Fibroblast of skin of scalp (primary cell): ENCODE data around the gene VSIG8.

Experiments used
- DNase-seq: peaks from one replicate; pipeline ENCODE4 v3.0.0-alpha.2; 2013

Gene VSIG8

GRCh38 chr1:159855709-159856108, 6.7 kb downstream of the VSIG8 start:
- DNase-seq = no peak

- peak; percentile 81 for DNase-seq
These were observed 7.7 kb downstream of the VSIG8 start for GRCh38 chr1:159854693-159855192.

DNA sequence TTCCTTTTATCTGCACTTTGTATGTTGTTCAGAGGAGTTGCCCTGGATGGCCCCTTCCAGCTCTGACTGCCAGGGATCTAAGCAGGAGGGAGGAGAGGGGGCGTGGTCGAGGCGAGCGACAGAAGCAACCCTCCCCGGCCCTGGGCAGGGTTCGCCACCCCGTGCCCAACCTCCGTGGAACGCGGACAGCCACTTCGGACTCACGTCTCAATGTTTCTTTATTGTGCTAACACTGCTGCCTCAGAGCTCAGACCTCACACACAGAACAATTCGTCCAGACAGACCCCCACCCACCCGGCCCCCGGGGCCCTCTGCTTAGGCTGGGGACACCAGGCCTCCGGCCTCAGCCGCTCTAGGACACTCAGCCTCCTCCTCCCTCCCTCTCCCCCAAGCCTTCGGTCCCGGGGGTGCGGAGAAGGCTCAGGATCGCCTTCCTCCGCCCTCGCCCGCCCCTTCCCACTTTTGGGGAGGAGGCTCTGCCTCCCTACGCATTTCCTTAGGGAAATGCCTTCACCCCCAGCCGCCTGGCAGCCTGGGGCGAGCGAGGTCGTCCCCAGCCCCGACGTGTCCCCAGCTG, 8.3 kb downstream of the VSIG8 start:
- peak; percentile 46 for DNase-seq

DNA sequence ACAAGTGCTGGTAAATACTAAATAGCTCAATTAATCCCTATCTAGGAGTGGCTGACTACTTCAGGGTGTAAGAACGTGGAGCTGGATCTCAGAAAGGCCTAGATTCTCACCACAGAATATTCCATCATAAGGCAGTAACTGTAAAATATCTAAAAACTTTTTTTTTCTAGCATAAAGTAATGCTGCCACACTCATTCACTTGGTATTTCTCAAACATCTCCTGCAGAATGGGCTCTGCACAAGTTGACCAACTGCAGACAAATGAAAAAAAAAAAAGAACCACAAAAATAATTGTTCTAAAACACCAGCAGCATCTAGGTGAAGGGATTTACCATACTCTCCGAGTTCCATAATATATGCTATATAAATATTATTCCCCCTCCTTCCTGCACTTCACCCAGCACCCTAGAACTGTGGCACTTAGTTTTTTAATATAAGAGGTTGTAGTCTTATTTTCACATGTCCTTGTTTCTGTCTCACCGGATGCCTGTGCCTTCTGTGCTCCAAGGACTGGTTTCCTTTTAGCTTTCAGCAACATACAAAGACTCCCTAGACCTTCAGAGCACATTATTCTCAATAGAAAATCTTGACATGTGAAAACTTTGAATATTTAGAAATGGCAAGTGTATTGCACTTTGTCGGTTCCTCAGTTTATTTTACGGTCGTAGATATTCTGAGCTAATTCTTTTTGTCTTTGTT, 8.9 kb downstream of the VSIG8 start:
- DNase-seq = peak; percentile 69

GRCh38 chr1:159851407-159851806, 11.1 kb downstream of the VSIG8 start:
- DNase-seq = no peak

DNA sequence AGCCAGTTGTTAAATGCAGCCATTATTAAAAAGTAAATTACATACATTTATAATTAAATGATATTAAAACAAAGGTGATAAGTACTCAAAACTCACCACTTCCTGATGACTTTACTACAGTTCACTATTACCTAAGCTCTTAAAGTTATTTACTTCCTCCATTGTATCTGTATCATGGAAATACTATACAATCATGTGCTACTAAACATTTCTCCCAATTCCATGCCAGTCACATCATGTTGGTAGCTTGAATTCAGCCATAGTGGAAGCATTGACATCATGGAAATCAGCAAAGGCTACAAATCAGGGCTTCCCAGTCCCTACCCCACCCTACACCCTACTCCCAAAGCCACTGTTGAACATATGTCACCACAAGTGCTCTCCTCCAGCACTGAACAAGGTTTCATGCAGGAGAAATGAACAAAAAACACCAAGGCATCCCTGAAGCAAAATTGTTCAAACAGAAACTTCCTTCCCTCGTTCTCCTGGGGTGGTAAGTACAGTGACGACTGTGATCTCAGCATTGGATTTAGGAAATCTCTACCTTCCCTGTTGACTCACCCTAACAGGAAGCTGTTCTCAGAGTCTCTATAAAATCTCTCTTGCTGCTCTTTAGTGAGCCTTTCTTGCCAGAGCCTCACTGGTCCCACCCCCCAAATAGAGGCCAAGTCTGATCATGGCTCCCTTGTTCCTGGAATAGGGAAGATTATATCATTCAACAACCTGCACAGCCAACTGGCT, 12.7 kb downstream of the VSIG8 start:
- peak; percentile 42 for DNase-seq

DNA sequence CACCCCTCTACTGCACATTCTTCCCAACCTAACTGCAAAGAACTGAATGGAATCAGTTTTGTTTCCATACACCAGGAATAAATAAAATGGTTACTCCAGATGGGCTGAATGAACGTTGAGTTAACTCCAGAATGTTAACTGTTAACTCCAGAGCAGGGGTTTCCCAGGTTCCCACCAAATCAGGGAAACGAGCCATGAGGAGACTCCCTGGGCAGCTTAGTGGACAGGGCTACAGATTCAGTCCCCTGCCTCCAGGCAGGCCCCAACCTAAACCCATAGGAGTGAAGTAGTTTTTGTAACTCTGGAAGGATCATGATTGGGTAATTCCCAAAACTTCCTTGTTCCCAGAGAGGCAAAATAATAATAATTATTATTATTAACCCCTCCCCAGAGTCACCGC, 14.1 kb downstream of the VSIG8 start:
- no peak for DNase-seq

GRCh38 chr1:159847231-159847630, 15.2 kb downstream of the VSIG8 start:
- DNase-seq = no peak

GRCh38 chr1:159845751-159846629, 16.5 kb downstream of the VSIG8 start:
- no peak for DNase-seq

DNA sequence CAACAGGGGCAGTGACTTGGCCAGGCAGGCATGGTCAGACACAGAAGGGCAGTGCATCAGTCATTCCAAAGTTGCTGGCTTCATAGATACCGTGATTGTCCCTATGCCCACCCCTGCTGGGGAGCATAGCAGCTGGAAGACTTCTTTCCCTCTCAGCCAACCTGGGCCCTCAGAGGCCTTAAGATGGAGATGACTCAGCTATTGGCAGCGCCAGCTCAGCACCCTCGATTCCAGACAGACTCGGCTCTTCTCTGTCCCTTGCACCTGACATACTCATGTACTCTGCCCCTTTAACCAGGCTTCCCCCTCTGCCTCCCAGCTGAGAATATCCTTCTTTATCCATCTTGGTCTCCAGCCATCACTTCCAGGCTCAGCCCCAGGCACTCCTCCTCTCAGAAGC, 19.0 kb downstream of the VSIG8 start:
- DNase-seq = no peak

DNA sequence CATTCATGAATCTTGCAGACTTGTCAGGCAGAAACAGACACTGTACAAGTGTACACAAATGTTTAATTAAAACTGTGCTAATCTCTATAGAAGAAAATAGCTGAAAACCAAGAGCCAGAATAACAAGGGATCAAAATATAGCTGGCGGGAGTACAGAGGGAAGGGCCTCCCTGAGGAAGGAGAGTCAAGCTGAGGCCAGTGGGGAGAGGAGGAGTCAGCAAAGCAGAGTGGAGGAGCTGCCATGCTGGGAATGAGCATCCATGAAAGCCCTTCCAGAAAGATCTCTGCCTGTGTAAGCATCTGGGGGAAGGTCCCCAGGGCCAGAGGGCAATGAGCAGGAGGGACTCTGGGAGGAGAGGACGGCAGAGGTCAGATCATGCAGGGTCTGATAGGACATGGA, 20.7 kb downstream of the VSIG8 start:
- DNase-seq = no peak

DNA sequence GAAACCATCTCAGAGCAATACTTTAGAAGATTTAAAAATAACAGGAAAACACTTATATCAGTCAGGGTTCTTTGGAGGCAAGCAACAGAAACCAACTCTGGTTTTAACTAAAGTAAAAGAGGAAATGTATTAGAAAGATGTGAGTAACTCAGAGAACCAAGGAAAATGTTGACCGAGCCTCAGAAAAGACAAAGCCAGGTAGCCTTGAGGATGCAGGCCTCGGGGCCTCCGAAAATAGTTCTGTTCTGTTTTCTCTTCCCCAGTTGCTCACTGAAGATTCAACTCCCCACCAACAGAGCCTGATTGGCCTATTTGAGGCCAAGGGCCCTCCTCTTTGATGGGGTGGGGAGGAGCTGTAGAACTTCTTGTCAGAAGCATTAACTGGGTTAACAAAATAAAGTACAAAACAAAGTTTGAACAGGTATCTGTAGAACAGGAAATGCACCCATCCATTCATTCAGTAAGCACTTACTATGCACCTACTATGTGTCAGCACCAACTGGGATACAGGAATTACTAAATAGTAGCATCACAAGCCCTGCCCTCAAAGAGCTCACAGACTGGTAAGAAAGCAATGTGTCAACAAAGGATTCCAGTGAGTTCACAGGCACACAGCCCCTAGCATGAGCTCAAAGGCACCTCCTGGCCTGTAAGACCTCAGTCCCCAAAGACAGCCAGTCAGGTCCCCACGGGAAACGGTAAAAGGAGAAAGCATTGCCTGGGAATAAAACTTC, 23.2 kb downstream of the VSIG8 start:
- DNase-seq = no peak

DNA sequence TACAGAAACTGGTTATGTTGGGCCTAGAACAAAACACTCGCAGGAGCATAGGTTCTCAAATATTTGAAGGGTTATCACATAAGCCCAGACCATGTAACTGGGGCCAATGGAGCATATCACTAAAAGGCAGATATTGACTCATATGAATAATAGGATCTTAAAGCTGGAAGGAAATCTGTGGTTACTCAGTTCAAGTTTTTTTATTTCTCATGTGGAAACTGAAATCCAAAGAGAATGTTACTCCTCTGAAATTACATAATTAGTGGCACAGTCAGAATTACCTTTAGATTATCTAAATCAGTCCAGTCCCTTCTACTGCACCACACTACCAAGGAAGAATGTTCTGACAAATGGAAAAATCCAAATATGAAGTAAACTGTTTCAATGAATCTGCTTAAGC, 23.7 kb downstream of the VSIG8 start:
- no peak for DNase-seq

DNA sequence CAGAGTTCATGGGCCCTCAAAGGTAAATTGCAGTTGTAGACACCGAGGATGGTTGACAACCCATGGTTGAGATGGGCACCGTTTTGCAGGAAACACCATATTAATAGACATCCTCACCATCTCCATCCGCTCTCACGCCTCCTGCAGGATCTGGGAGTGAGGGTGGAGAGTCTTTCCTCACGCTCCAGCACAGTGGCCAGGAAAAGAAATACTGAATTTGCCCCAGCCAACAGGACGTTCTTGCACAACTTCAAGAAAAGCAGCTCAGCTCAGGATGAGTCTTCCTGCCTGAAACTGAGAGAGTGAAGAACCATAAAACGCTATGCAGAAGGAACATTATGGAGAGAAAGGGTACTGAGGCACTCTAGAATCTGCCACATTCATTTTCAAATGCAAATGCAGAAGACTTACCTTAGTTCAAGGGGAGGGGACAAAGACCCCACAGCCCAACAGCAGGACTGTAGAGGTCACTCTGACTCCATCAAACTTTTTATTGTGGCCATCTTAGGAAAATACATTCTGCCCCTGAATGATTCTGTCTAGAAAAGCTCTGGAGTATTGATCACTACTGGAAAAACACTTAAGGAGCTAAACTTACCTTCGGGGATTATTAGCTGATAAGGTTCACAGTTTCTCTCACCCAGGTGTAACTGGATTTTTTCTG, 26.5 kb downstream of the VSIG8 start:
- DNase-seq = no peak

GRCh38 chr1:159835356-159835755, 27.1 kb downstream of the VSIG8 start:
- peak; percentile 66 for DNase-seq

GRCh38 chr1:159832309-159832708, 30.1 kb downstream of the VSIG8 start:
- DNase-seq = peak; percentile 40

GRCh38 chr1:159831412-159832141, 30.9 kb downstream of the VSIG8 start:
- no peak for DNase-seq

GRCh38 chr1:159830722-159831121, 31.7 kb downstream of the VSIG8 start:
- DNase-seq = no peak

- peak; percentile 80 for DNase-seq
These were observed 32.5 kb downstream of the VSIG8 start for GRCh38 chr1:159829822-159830465.

GRCh38 chr1:159829273-159829634, 33.2 kb downstream of the VSIG8 start:
- no peak for DNase-seq
